Naive B cell (primary cell): Measurements from ENCODE around the gene IFNA2. TPM values are rescaled to one million over a fixed set of nuclear protein-coding genes. Genes with fewer than 3 reads are reported as not detected.

Source experiments
- ATAC-seq, 2 donors: fragments of 150-1000 bp; cut with Tn5 transposase; 2 replicates each; pipeline ENCODE4 v1.10.0; 2021; ENCODE audit warnings: low read depth in 2 of 2, mild to moderate bottlenecking in 2 of 2, moderate library complexity in 2 of 2
- DNase-seq: peaks from one replicate; pipeline ENCODE4 v3.0.0; 2022
- H3K27ac Mint-ChIP-seq, 6 donors: one replicate each; pipeline ENCODE4 v1.8.0; 2020 to 2022; ENCODE audit warnings: mild to moderate bottlenecking in 6 of 6, mixed read lengths in 6 of 6, moderate library complexity in 5 of 6, inconsistent platforms in 2 of 6
- H3K27me3 Mint-ChIP-seq, 3 donors: one replicate each; pipeline ENCODE4 v1.8.0; 2021 to 2022; ENCODE audit warnings: mixed read lengths in 3 of 3, mild to moderate bottlenecking in 1 of 3
- H3K36me3 Mint-ChIP-seq, 2 donors: one replicate each; pipeline ENCODE4 v1.8.0; 2020 to 2022; ENCODE audit warnings: mixed read lengths in 2 of 2, inconsistent platforms in 1 of 2, mild to moderate bottlenecking in 1 of 2
- H3K4me1 Mint-ChIP-seq, 3 donors: one replicate each; pipeline ENCODE4 v1.8.0; 2020 to 2022; ENCODE audit warnings: mixed read lengths in 3 of 3, inconsistent platforms in 1 of 3, mild to moderate bottlenecking in 1 of 3, moderate library complexity in 1 of 3
- H3K4me3 Mint-ChIP-seq, 8 donors: one replicate each; pipeline ENCODE4 v1.8.0; 2020 to 2022; ENCODE audit warnings: mild to moderate bottlenecking in 8 of 8, mixed read lengths in 8 of 8, moderate library complexity in 8 of 8, inconsistent platforms in 2 of 8
- H3K9me3 Mint-ChIP-seq, 7 donors: one replicate each; pipeline ENCODE4 v1.8.0; 2020 to 2022; ENCODE audit warnings: mixed read lengths in 7 of 7, mild to moderate bottlenecking in 5 of 7, inconsistent platforms in 2 of 7, moderate library complexity in 1 of 7
- polyA plus RNA-seq, 6 donors: library from polyadenylated mRNA; unstranded; fragments of 300-500 nt; fragmentation: Illumina TruSeq; gene quantifications; one replicate each; pipeline ENCODE4 v1.2.3, GENCODE V29; 2021; ENCODE audit warnings: low read depth in 6 of 6

IFNA2 gene
- polyA plus RNA-seq, 6 donors from 2014 or later: not detected

DNA sequence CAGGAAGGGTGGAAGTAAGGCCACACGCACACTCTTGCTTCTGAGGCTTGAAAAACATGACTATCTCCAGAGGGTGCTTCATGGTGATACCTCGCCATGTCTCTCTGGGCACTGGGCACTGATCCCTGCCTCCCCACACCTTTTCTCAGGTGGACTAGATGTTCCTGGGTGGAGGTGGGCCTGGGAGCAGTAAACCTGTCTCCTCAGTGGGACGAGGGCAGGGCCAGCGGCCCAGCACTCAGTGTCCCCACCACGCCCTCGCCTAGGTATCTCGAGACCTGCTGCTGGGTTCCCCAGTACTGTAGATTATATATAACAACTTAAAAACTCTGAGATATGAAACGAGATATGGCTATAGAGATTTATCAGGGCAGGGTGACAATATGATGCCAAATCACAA lies 22.9 kb downstream of the IFNA2 start:
- Mint-ChIP-seq H3K27me3 (peaks cover 30 to 42% (median 36%) of the 10 kb centered on the region in 3 donors), H3K4me1 (peaks cover 12 to 17% (median 16%) of the 10 kb centered on the region in 3 donors), H3K36me3 (no peaks in the 10 kb centered on the region), H3K27ac (no peak overlapping the region), H3K9me3 (peaks cover 0 to 2% (median 0%) of the 10 kb centered on the region in 7 donors), H3K4me3 (no peak overlapping the region)
- no peak for DNase-seq
- ATAC-seq: no peak

- peak; percentile 15 for DNase-seq
- Mint-ChIP-seq H3K27ac (no peak overlapping the region), H3K27me3 (peaks cover 14 to 23% (median 18%) of the 10 kb centered on the region in 3 donors)
Observed at GRCh38 chr9:21357479-21358460, 27.4 kb downstream of the IFNA2 start.

DNA sequence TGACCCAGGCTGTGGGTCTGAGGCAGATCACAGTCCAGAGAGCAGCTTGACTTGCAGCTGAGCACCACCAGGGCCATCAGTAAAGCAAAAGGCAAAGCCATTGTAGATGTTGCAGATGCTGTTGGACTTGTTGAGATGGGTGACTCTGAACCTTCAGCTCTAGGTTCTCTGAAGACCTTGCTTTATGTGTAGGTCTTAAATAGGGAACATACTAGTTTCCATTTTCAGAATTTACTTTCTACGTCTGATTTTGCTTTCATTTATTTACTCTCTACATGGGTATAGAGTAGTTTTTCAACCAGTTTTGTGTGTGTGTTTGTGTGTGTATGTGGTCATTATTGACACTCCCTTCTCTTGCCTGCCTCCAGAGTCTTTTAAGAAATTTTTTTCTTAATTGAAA lies 34.4 kb downstream of the IFNA2 start, which contains the start of gene IFNA6:
IFNA6 (minus strand) TSS at position 101 of the 400 bp plus-strand sequence; CDS start at position 101, 0 bp downstream.
- no peak for ATAC-seq
- Mint-ChIP-seq H3K9me3 (peaks cover 4 to 9% (median 5%) of the 10 kb centered on the region in 7 donors), H3K4me3 (no peak within 1 kb of the TSS), H3K4me1 (no peaks in the 10 kb centered on the region), H3K27ac (no peak within 1 kb of the TSS), H3K36me3 (peaks cover 0 to 8% of the 10 kb centered on the region in 2 donors), H3K27me3 (peaks cover 34 to 41% (median 40%) of the 10 kb centered on the region in 3 donors)
- DNase-seq: no peak

More at GRCh38 chr9:21357479-21358460, 27.4 kb downstream of the IFNA2 start:
- Mint-ChIP-seq H3K9me3 (peaks cover 4 to 9% (median 5%) of the 10 kb centered on the region in 7 donors), H3K36me3 (peaks cover 0 to 8% of the 10 kb centered on the region in 2 donors), H3K4me3 (no peak overlapping the region), H3K4me1 (peaks cover 9 to 12% (median 10%) of the 10 kb centered on the region in 3 donors)
- ATAC-seq: peak; percentile 64 to 71

DNA sequence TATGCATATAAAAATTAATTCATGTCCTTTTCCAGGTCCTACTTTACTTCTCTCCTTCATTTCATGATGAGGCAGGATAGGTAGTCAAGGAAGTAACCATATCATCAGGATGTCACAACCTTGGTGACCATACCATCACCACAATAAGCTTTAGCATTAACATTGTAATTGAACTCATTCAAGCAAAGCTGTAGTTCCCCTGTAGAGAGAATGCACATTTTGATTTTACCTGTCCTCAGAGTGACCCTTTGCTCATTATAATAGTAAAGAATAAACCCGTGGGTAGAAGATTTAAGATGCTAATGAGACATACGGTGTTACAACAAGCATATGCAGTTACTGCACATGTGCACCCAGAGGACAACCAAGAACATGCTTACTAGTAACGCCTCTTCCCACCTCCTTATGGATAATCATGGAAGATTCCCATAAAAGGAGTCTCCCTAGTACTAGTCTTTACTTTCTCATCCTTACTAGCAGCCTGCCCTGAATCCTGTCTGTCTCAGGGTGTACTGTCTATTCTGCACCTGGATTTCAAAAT lies 36.7 kb downstream of the IFNA2 start:
- Mint-ChIP-seq H3K4me1 (peaks cover 0 to 7% (median 5%) of the 10 kb centered on the region in 3 donors), H3K27me3 (peaks cover 33 to 52% (median 49%) of the 10 kb centered on the region in 3 donors), H3K9me3 (peaks cover 0 to 3% (median 0%) of the 10 kb centered on the region in 7 donors), H3K27ac (no peak overlapping the region), H3K36me3 (no peaks in the 10 kb centered on the region), H3K4me3 (no peak overlapping the region)
- no peak for ATAC-seq
- DNase-seq: no peak

DNA sequence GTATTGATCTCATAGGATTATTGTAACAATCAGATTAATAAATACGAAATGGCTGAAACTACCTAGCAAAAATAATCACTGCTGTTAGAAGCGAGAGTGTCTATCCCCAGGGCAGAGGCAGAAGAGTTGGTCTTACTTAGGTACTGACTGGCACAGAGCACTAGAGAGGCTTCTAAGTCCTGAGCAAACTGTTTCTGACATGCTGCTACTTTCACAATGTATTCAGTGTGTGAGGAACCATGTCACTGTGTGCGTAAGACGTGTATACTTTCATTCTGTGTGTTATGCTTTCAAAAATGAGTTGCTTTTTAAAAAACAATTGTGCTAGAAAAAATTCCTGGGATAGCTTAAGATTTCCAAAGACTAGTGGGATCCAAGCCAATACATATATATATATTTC lies 44.5 kb downstream of the IFNA2 start:
- peak overlapping the region in 1 of 6 donors; percentile 22 for H3K27ac Mint-ChIP-seq
- ATAC-seq: no peak
- no peaks in the 10 kb centered on the region for H3K9me3 Mint-ChIP-seq

DNA sequence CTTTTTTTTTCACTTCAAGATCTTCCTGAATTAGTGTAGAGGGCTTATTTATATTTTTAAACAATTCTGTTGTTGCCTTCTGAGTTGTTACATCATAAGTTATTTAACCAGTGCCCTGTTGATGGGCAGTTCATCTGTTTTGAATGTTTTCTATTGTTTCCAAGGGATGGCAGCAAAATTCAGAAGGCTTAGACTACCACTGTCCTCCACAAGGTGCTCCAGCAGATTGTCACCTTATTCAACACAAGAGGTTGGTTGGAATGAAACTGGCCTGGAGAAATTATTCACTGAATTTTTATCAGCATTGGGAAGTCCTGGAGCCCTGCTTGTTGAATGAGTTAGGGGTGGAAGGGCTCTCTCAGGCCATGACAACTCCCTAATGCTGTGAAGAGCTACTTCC lies 48.7 kb downstream of the IFNA2 start:
- no peak for DNase-seq
- no peak for ATAC-seq
- H3K4me1 Mint-ChIP-seq: peaks cover 23 to 37% (median 27%) of the 10 kb centered on the region in 3 donors
- peaks cover 20 to 27% (median 25%) of the 10 kb centered on the region in 3 donors for H3K27me3 Mint-ChIP-seq
- H3K9me3 Mint-ChIP-seq: no peaks in the 10 kb centered on the region
- H3K27ac Mint-ChIP-seq: peak overlapping the region in 1 of 6 donors; percentile 79
- H3K4me3 Mint-ChIP-seq: peak overlapping the region in 5 of 8 donors; percentile 30 to 91 (median 51)
- H3K36me3 Mint-ChIP-seq: no peaks in the 10 kb centered on the region

More for the DNA sequence above, 44.5 kb downstream of the IFNA2 start:
- DNase-seq: no peak
- H3K4me1 Mint-ChIP-seq: peaks cover 3 to 17% (median 5%) of the 10 kb centered on the region in 3 donors
- no peaks in the 10 kb centered on the region for H3K36me3 Mint-ChIP-seq
- no peak overlapping the region for H3K4me3 Mint-ChIP-seq
- peaks cover 44 to 62% (median 58%) of the 10 kb centered on the region in 3 donors for H3K27me3 Mint-ChIP-seq

GRCh38 chr9:21334701-21335632 lies 50.2 kb downstream of the IFNA2 start, which contains the start of gene KLHL9:
TSS of gene KLHL9 (minus strand) at chr9:21335404. CDS start at chr9:21334859, 545 bp downstream.
- H3K9me3 Mint-ChIP-seq: no peaks in the 10 kb centered on the region
- no peaks in the 10 kb centered on the region for H3K36me3 Mint-ChIP-seq
- H3K4me3 Mint-ChIP-seq: peak within 1 kb of the TSS; percentile 87 to 95 (median 92)
- peaks cover 23 to 38% (median 37%) of the 10 kb centered on the region in 3 donors for H3K4me1 Mint-ChIP-seq
- peak within 1 kb of the TSS; percentile 76 to 95 (median 87) for H3K27ac Mint-ChIP-seq
- DNase-seq (peak; percentile 77), ATAC-seq (peak; percentile 87 to 91)
- peaks cover 11 to 17% (median 12%) of the 10 kb centered on the region in 3 donors for H3K27me3 Mint-ChIP-seq

Other genes starting within 250 kb of the IFNA2 start
- gene IFNW1, start 243.6 kb downstream of the IFNA2 start, polyA plus RNA-seq: not detected
- gene IFNA21, start 218.7 kb downstream of the IFNA2 start, polyA plus RNA-seq: not detected
- gene IFNA4, start 197.8 kb downstream of the IFNA2 start, polyA plus RNA-seq: not detected
- not detected for gene IFNA7, start 183.2 kb downstream of the IFNA2 start, polyA plus RNA-seq
- not detected for gene IFNA10, start 178.3 kb downstream of the IFNA2 start, polyA plus RNA-seq
- gene IFNA16, start 168.1 kb downstream of the IFNA2 start, polyA plus RNA-seq: not detected
- not detected for gene IFNA17, start 157.2 kb downstream of the IFNA2 start, polyA plus RNA-seq
- gene IFNA14, start 145.4 kb downstream of the IFNA2 start, polyA plus RNA-seq: not detected
- not detected for gene IFNA5, start 80.1 kb downstream of the IFNA2 start, polyA plus RNA-seq
- gene KLHL9, start 50.0 kb downstream of the IFNA2 start, polyA plus RNA-seq: 10 to 100 TPM in 1 of 6 donors, 1 to 10 TPM in 5; 5.0 to 10.4 (median 6.2) TPM
- not detected for gene IFNA6, start 34.5 kb downstream of the IFNA2 start, polyA plus RNA-seq
- gene IFNA13, start 17.3 kb downstream of the IFNA2 start, polyA plus RNA-seq: not detected
- not detected for gene IFNA8, start 23.7 kb upstream of the IFNA2 start, polyA plus RNA-seq
- gene IFNA1, start 55.0 kb upstream of the IFNA2 start, polyA plus RNA-seq: not detected
- not detected for gene IFNE, start 96.9 kb upstream of the IFNA2 start, polyA plus RNA-seq